ENCODE results near the gene ANGPTL8.

- TF ChIP-seq POLR2A (IDR thresholded peaks at IDR 0.05), result no peak
- no peak for TF ChIP-seq POLR2AphosphoS5 (IDR thresholded peaks at IDR 0.05)
- TF ChIP-seq CTCF (IDR thresholded peaks at IDR 0.05), result no peak
Observed at GRCh38 chr19:11256189-11256588, 16.8 kb downstream of the ANGPTL8 start.

Data from gastroesophageal sphincter (tissue), 3 donors.